CD4-positive, alpha-beta T cell treated with Interleukin-12 subunit alpha and Interleukin-12 subunit beta, for 1 hour (primary cell): ENCODE data around the gene SLC39A2.
A peak's percentile ranks its signal among the peaks of the same experiment; 100 is the strongest.
"Not testable (repeated sequence)": the region's sequence is repeated elsewhere in the genome, so short reads cannot be mapped to it uniquely, and the experiment has no call there.

Experiments used
- DNase-seq: peaks from one replicate; pipeline ENCODE4 v3.0.0-alpha.2; 2020

Gene SLC39A2

GRCh38 chr14:20998674-20999366 is at the start of gene SLC39A2:
Gene SLC39A2, plus strand, starts transcription at chr14:20999293. Its CDS starts 154 bp downstream, at chr14:20999447.
- no peak for DNase-seq

- not testable (repeated sequence) for DNase-seq
Measured at GRCh38 chr14:20954736-20955537, 44.2 kb upstream of the SLC39A2 start, which contains the start of gene RNASE2. Gene RNASE2, plus strand, starts transcription at chr14:20955487. Its CDS starts 285 bp downstream, at chr14:20955772.

- not testable (repeated sequence) for DNase-seq
Measured at GRCh38 chr14:20955538-20955873, 43.6 kb upstream of the SLC39A2 start.

GRCh38 chr14:20956376-20956976 is 42.6 kb upstream of the SLC39A2 start:
- DNase-seq, result no peak

GRCh38 chr14:20958946-20959345 is 40.1 kb upstream of the SLC39A2 start:
- not testable (repeated sequence) for DNase-seq

- no peak for DNase-seq
Measured at GRCh38 chr14:20969336-20969735, 29.8 kb upstream of the SLC39A2 start.

GRCh38 chr14:20970647-20970982 is 28.5 kb upstream of the SLC39A2 start:
- DNase-seq, result no peak

GRCh38 chr14:20970983-20971704 is 27.9 kb upstream of the SLC39A2 start:
- peak; percentile 82 for DNase-seq

- no peak for DNase-seq
Measured at GRCh38 chr14:20971705-20972021, 27.4 kb upstream of the SLC39A2 start.

GRCh38 chr14:20973501-20973900 is 25.6 kb upstream of the SLC39A2 start:
- DNase-seq, result no peak

- DNase-seq, result no peak
Measured at GRCh38 chr14:20976291-20976690, 22.8 kb upstream of the SLC39A2 start.

GRCh38 chr14:20978687-20979086 is 20.4 kb upstream of the SLC39A2 start:
- DNase-seq, result no peak

GRCh38 chr14:20980906-20981305 is 18.2 kb upstream of the SLC39A2 start:
- no peak for DNase-seq

- no peak for DNase-seq
Measured at GRCh38 chr14:20982646-20983369, 16.3 kb upstream of the SLC39A2 start.

GRCh38 chr14:20985650-20986049 is 13.4 kb upstream of the SLC39A2 start:
- not testable (repeated sequence) for DNase-seq

- DNase-seq, result no peak
Measured at GRCh38 chr14:20986811-20987210, 12.3 kb upstream of the SLC39A2 start.

GRCh38 chr14:20988717-20989470 is 10.2 kb upstream of the SLC39A2 start:
- DNase-seq, result no peak

- DNase-seq, result no peak
Measured at GRCh38 chr14:20989471-20989786, 9.7 kb upstream of the SLC39A2 start.

- DNase-seq, result peak; percentile 89
Measured at GRCh38 chr14:20989787-20990600, 9.1 kb upstream of the SLC39A2 start, which contains the start of gene METTL17. Gene METTL17, plus strand, starts transcription at chr14:20989980. Its CDS starts 23 bp downstream, at chr14:20990003.

- no peak for DNase-seq
Measured at GRCh38 chr14:20996521-20996920, 2.6 kb upstream of the SLC39A2 start.

GRCh38 chr14:20997115-20997514 is 2.0 kb upstream of the SLC39A2 start:
- no peak for DNase-seq
